Keratinocyte (primary cell): ENCODE results near the gene ASTN2.

Experiments used
- CTCF ChIP-seq, 3 experiments: IDR thresholded peaks in 1 of 3; conservative IDR thresholded peaks in 1 of 3; optimal IDR thresholded peaks in 1 of 3; 2 replicates in 2 of 3; 3 replicates in 1 of 3; pipeline versions ENCODE3 to v1.5.1; 2011; ENCODE audit warnings: low read length in 3 of 3, mild to moderate bottlenecking in 3 of 3, moderate library complexity in 2 of 3, control low read depth in 1 of 3, inconsistent platforms in 1 of 3; ENCODE audit not compliant: insufficient read depth in 2 of 3; ENCODE audit errors: extremely low read depth in 1 of 3
- EZH2 ChIP-seq: IDR thresholded peaks from one replicate; pipeline ENCODE4 v1.6.1; 2012; ENCODE audit warnings: inconsistent platforms, mild to moderate bottlenecking, low read length, moderate library complexity

GRCh38 chr9:116726602-116727001 is 688.3 kb downstream of the ASTN2 start:
- no peak for TF ChIP-seq CTCF (optimal IDR thresholded peaks at IDR 0.05 in 1 of 3, IDR thresholded peaks at IDR 0.05 in 1 of 3, conservative IDR thresholded peaks at IDR 0.05 in 1 of 3; ENCODE audit: extremely low read depth in 1 of 3, insufficient read depth in 2 of 3, low read length in 3 of 3)
- no peak for TF ChIP-seq EZH2
